Measurements from ENCODE around the gene LST1. TPM values are rescaled to one million over a fixed set of nuclear protein-coding genes. Genes with fewer than 3 reads are reported as not detected.

Gene LST1
- total RNA-seq, 1 donor from 2014 or later = not detected

GRCh38 chr6:31636698-31637596 lies 50.9 kb downstream of the LST1 start:
- Histone ChIP-seq H3K27ac (peak overlapping the region; percentile 37), H3K27me3 (no peaks in the 10 kb centered on the region), H3K36me3 (peaks cover 3% of the 10 kb centered on the region), H4K20me1 (ENCODE audit: low read depth) (peaks cover 57% of the 10 kb centered on the region), H3K9ac (no peak overlapping the region), H3K4me3 (no peak overlapping the region), H3F3A (ENCODE audit: low read depth) (peaks cover 81% of the 10 kb centered on the region), H3K4me2 (no peak overlapping the region), H3K4me1 (no peaks in the 10 kb centered on the region), H2AFZ (replicated peaks) (no peak overlapping the region), H3K9me3 (ENCODE audit: low read depth) (no peaks in the 10 kb centered on the region), H3K79me2 (ENCODE audit: low read depth) (peaks cover 21% of the 10 kb centered on the region)
- H3K27ac Mint-ChIP-seq = no peak overlapping the region
- H3K27me3 Mint-ChIP-seq (ENCODE audit: insufficient read depth, low read depth) = peaks cover 2% of the 10 kb centered on the region
- H3K36me3 Mint-ChIP-seq = peaks cover 50% of the 10 kb centered on the region
- no peak for TF ChIP-seq EZH2phosphoT487 (IDR thresholded peaks at IDR 0.05)
- no peak for TF ChIP-seq EZH2 (IDR thresholded peaks at IDR 0.05)
- TF ChIP-seq, protein P1, sequence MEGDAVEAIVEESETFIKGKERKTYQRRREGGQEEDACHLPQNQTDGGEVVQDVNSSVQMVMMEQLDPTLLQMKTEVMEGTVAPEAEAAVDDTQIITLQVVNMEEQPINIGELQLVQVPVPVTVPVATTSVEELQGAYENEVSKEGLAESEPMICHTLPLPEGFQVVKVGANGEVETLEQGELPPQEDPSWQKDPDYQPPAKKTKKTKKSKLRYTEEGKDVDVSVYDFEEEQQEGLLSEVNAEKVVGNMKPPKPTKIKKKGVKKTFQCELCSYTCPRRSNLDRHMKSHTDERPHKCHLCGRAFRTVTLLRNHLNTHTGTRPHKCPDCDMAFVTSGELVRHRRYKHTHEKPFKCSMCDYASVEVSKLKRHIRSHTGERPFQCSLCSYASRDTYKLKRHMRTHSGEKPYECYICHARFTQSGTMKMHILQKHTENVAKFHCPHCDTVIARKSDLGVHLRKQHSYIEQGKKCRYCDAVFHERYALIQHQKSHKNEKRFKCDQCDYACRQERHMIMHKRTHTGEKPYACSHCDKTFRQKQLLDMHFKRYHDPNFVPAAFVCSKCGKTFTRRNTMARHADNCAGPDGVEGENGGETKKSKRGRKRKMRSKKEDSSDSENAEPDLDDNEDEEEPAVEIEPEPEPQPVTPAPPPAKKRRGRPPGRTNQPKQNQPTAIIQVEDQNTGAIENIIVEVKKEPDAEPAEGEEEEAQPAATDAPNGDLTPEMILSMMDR (IDR thresholded peaks at IDR 0.05) = no peak
- H3K4me3 Mint-ChIP-seq = no peak overlapping the region
- peaks cover 2% of the 10 kb centered on the region for H3K4me1 Mint-ChIP-seq
- no peaks in the 10 kb centered on the region for H3K9me3 Mint-ChIP-seq
- no peak for DNase-seq (ENCODE audit: low spot score)

Small RNA genes lying within 50 kb of the gene (microRNA-seq; reads per million reads assigned to microRNA genes)
- not detected for gene MIR6832

Small RNA genes lying within 50 kb of the gene (small RNA-seq; reads per million reads assigned to genes)
- gene MIR6832 (not detected), gene SNORA38 (5.5 reads per million, percentile 94 among the genes with 10 or more reads in this experiment), gene SNORD117 (417 reads per million, percentile 99 among the genes with 10 or more reads in this experiment), gene SNORD84 (not detected), gene UQCRHP1 (not detected)

Other genes starting within 250 kb of the LST1 start
- 16.2 and 21.8 TPM in 2 replicates for gene HLA-B, start 229.1 kb upstream of the LST1 start, total RNA-seq (ENCODE audit: low replicate concordance)
- gene MICA, start 182.7 kb upstream of the LST1 start, total RNA-seq (ENCODE audit: low replicate concordance) = 15.0 and 21.4 TPM in 2 replicates
- 8.1 and 9.1 TPM in 2 replicates for gene MICB, start 88.1 kb upstream of the LST1 start, total RNA-seq (ENCODE audit: low replicate concordance)
- not detected in 2 replicates for gene MCCD1, start 57.3 kb upstream of the LST1 start, total RNA-seq (ENCODE audit: low replicate concordance)
- 493 and 913 TPM in 2 replicates for gene DDX39B, start 44.3 kb upstream of the LST1 start, total RNA-seq (ENCODE audit: low replicate concordance)
- 6.8 and 8.8 TPM in 2 replicates for gene ATP6V1G2, start 39.7 kb upstream of the LST1 start, total RNA-seq (ENCODE audit: low replicate concordance)
- gene NFKBIL1, start 38.7 kb upstream of the LST1 start, total RNA-seq (ENCODE audit: low replicate concordance) = 8.6 and 30.3 TPM in 2 replicates
- not detected in 2 replicates for gene LTA, start 14.0 kb upstream of the LST1 start, total RNA-seq (ENCODE audit: low replicate concordance)
- 0.19 TPM in 1 of 2 replicates, not detected in the other for gene TNF, start 10.7 kb upstream of the LST1 start, total RNA-seq (ENCODE audit: low replicate concordance)
- gene LTB, start 3.9 kb upstream of the LST1 start, total RNA-seq (ENCODE audit: low replicate concordance) = 0.15 TPM in 1 of 2 replicates, not detected in the other
- gene NCR3, start 6.7 kb downstream of the LST1 start, total RNA-seq (ENCODE audit: low replicate concordance) = not detected in 2 replicates
- not detected in 2 replicates for gene AIF1, start 29.0 kb downstream of the LST1 start, total RNA-seq (ENCODE audit: low replicate concordance)
- gene PRRC2A, start 34.4 kb downstream of the LST1 start, total RNA-seq (ENCODE audit: low replicate concordance) = 55.5 and 138 TPM in 2 replicates
- 171 and 310 TPM in 2 replicates for gene BAG6, start 66.4 kb downstream of the LST1 start, total RNA-seq (ENCODE audit: low replicate concordance)
- gene APOM, start 69.6 kb downstream of the LST1 start, total RNA-seq (ENCODE audit: low replicate concordance) = 2.6 and 4.2 TPM in 2 replicates
- 14.6 and 17.1 TPM in 2 replicates for gene C6orf47, start 74.5 kb downstream of the LST1 start, total RNA-seq (ENCODE audit: low replicate concordance)
- gene GPANK1, start 78.7 kb downstream of the LST1 start, total RNA-seq (ENCODE audit: low replicate concordance) = 20.2 and 21.0 TPM in 2 replicates
- gene CSNK2B, start 79.8 kb downstream of the LST1 start, total RNA-seq (ENCODE audit: low replicate concordance) = 126 and 190 TPM in 2 replicates
- 2.8 and 8.6 TPM in 2 replicates for gene LY6G5B, start 83.7 kb downstream of the LST1 start, total RNA-seq (ENCODE audit: low replicate concordance)
- gene LY6G5C, start 94.8 kb downstream of the LST1 start, total RNA-seq (ENCODE audit: low replicate concordance) = 0.09 TPM in 1 of 2 replicates, not detected in the other
- 21.3 and 45.0 TPM in 2 replicates for gene ABHD16A, start 117.0 kb downstream of the LST1 start, total RNA-seq (ENCODE audit: low replicate concordance)
- gene LY6G6F, start 120.6 kb downstream of the LST1 start, total RNA-seq (ENCODE audit: low replicate concordance) = not detected in 2 replicates
- 0.90 TPM in 1 of 2 replicates, not detected in the other for gene LY6G6D, start 129.1 kb downstream of the LST1 start, total RNA-seq (ENCODE audit: low replicate concordance)
- not detected in 2 replicates for gene LY6G6C, start 135.5 kb downstream of the LST1 start, total RNA-seq (ENCODE audit: low replicate concordance)
- gene MPIG6B, start 137.1 kb downstream of the LST1 start, total RNA-seq (ENCODE audit: low replicate concordance) = not detected in 2 replicates
- gene DDAH2, start 143.0 kb downstream of the LST1 start, total RNA-seq (ENCODE audit: low replicate concordance) = 94.3 and 202 TPM in 2 replicates
- gene CLIC1, start 150.3 kb downstream of the LST1 start, total RNA-seq (ENCODE audit: low replicate concordance) = 234 and 307 TPM in 2 replicates
- 45.5 and 50.9 TPM in 2 replicates for gene MSH5, start 153.7 kb downstream of the LST1 start, total RNA-seq (ENCODE audit: low replicate concordance)
- 10.1 and 11.9 TPM in 2 replicates for gene SAPCD1, start 176.4 kb downstream of the LST1 start, total RNA-seq (ENCODE audit: low replicate concordance)
- gene VWA7, start 191.1 kb downstream of the LST1 start, total RNA-seq (ENCODE audit: low replicate concordance) = 0.15 and 0.34 TPM in 2 replicates
- 34.1 and 66.8 TPM in 2 replicates for gene VARS1, start 209.5 kb downstream of the LST1 start, total RNA-seq (ENCODE audit: low replicate concordance)
- gene LSM2, start 220.7 kb downstream of the LST1 start, total RNA-seq (ENCODE audit: low replicate concordance) = 105 and 125 TPM in 2 replicates
- gene HSPA1L, start 229.0 kb downstream of the LST1 start, total RNA-seq (ENCODE audit: low replicate concordance) = 0.49 and 1.2 TPM in 2 replicates
- 36.0 and 84.3 TPM in 2 replicates for gene HSPA1A, start 229.3 kb downstream of the LST1 start, total RNA-seq (ENCODE audit: low replicate concordance)
- 35.3 and 65.1 TPM in 2 replicates for gene HSPA1B, start 241.5 kb downstream of the LST1 start, total RNA-seq (ENCODE audit: low replicate concordance)